MV-4-11 (cell line): ENCODE measurements around the gene R3HDM2.

Source experiments
- DNase-seq: peaks from one replicate; lab custom pipeline; 2025; lab: John Stamatoyannopoulos, UW

The R3HDM2 gene

DNA sequence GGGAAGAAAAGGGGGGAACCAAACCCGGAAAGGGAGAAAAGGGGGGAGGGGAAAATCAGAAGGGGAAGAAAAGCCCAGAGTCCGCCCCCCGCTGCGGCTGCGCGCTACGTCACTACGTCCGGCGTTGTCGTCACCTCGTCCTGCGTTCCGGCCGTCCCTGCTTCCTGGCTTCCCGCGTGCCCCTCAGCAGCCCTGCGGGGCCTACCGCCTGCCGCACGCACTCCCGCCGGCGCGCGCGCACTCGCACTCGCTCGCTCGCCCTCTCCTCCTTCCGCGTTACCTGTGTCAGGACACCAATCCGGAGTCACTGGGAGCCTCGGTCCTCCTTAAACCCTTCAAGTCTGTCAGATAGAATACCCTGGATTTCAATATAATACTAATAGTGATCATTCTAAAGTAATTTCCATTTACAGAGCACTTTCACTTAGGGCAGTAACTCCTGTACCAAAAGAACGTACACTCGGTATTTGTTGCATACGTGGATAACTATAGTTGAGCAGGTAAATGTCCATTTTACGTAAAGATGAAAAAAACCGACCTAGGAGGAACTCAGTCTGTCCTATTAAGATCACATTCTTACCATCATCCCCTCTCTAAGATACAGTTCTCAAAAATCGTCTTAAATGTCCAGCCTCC lies at the start of gene R3HDM2:
Gene R3HDM2 (minus strand): TSS at position 113 of the 636 bp plus-strand sequence. CDS start 120,615 bp downstream, outside the sequence.
- DNase-seq: peak; percentile 92

DNA sequence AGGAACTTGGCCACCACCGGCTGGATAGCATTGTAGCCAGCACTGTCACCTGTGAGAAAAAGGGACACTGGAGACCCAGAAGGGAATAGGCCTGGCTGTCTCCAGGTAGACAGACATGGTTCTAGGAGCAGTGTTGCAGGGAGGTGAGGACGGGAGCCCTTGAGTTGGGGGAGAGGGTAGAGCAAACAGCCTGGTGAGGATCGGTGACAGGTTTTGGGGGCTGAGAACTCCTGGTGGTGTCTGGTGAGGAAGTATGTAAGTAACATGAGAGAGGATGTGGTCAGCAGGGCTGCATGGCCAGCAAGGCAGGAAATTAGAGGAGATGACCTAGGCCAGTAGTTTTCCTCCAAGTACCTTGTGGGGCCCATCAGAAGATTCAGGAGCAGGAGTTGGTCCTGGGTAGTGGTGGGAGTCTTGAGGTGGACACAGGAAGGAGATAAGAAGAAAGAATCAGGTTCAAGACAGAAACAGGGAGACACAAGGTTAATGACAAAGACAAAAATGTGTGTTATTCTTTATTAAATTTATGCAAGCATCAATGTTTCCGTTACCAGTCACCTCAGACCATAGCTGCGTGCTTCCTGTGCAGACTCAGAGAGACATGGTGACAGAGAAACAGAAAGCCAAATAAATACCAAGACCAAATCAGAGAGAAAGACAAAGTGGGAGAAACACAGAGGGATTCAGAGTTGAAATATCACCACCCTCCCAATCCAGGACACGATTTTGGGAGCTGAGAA lies 48.7 kb upstream of the R3HDM2 start, which contains the start of gene ARHGAP9:
Gene ARHGAP9 (minus strand): TSS at position 491 of the 740 bp plus-strand sequence. CDS start 460 bp downstream, at position 31.
- peak; percentile 45 for DNase-seq

DNA sequence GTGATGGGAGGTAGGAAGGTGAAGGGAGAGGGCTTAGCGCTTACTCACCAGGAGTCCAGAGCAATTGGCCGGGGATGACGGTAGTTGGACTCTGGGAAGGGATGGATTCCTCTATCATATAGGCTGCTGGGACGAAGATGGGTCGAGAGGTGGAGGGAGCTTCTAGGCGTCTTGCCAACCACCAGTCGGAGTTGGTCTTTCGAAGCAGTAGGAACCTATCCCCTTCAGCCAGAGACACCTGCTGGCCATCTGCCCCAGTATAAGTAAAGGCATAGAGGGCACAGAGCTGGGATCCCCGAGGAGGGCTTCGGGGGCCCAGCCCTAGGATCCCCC lies 48.2 kb upstream of the R3HDM2 start:
- no peak for DNase-seq

DNA sequence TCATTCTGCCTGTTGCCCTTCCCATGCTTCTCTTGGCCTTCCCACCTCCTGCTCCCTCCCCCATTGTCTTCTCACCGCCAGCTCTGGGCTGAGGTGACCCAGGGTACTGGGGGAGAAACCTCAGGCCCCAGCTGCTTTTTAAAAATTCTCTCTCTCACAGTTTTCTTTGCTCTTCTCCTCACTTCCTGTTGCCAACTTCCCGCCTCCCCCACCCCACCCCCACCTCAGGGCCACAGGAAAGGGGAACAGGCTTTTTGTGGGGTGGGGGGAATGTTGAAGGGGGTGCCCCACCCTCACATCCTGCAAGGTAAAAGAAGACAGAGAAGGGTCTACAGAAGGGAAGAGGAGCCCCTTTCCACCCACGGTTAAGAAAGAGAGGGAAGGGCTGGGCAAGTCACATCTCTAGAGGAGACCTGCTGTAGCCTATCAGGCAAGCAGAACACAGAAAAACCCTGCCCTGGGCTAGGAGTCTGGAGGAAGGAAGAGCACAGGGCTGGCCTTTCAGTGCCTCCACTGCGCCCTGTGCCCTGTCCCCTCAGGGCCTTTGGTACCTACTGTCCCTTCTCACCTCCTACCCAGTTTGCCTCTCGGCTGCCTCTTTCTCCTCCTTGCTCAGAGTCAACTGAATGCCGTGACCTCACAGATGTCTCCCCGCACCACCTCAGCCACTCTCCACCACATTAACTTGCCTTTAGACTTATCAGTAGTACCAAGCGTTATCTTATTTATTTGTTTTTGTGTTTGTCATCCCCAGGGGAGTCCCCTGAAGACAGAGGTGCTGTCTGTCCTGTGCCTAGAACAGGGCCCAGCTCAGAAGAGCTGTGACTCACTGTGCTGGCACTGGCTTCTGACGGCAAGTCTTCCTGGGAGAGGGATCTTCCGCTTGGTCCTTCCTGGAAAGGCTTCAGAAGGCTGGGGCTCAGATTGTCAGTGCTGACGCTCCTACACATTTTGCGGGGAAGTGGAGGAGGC lies 47.2 kb upstream of the R3HDM2 start:
- DNase-seq: peak; percentile 72

DNA sequence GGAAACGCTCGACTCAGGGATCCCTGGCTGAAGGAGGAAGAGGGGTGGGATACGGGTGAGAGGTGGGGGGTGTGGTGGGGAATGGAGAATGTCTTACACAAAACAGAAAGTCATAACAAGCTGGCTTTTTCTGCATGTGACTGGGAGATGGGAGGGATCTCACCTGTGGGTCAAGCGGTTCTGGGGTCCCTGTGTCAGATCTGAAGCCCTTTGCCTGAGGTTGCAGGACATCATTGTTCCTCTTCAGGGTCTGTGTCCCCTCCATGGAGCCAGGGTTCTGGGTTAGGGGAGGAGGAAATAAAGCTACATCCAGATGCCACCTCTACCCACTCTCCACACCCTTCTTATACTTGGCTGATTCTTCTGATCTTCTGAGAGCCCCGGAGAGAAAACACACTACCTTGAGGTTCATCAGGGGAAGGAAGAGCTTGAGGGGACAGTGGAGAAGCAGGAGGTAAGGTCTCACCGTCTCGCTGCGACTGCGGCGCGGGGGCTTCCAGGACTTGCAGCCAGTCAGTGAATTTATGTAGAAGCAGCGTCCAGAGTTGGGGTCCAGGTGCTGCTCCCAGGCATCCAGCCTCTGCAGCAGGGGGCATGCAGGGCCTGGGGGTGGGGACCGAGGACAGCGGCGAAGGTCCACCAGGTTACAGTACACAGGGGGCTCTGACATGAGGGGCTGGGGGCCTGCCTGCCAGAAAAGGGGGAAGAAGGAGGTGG lies 46.3 kb upstream of the R3HDM2 start:
- DNase-seq: no peak

DNA sequence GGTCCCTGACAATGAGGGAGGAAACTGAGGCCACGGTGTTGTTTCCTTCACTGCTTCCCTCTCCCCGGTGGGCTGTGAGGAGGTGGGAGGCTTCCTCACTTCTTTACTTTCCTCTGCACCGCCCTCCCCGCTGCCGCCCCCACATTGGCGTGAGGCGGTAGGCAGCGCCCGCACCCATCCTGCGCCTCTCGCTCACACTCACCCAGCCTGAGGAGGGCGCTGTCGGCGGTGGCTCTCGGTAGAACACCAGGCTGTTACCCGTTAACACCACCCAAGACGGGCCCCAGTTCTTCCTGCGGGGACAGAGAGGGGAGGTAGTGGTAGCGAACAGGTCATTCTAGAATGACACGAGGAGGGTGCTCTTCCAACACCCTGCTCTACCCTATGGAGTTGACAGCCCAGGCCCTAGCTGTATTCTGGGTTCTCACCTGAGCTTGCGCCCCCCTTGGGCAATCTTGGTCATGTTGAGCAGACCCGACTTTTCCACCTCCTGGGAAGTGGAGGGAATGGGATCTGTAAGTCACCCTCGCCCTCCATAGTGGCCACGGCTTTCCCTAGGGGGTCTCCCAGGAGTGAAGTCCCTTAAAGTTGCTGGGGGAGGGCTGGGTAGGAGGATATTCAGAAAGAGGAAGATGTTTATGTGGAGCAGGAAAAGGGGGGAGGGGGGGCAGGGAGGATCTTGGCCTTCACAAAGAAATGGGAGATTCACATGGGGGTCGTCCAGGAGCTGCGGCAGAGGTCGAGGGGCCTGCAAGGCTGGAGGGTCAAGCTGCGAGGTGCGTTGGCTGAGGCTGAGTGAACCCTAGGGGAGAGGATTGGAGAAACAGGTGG lies 45.5 kb upstream of the R3HDM2 start:
- DNase-seq: no peak

DNA sequence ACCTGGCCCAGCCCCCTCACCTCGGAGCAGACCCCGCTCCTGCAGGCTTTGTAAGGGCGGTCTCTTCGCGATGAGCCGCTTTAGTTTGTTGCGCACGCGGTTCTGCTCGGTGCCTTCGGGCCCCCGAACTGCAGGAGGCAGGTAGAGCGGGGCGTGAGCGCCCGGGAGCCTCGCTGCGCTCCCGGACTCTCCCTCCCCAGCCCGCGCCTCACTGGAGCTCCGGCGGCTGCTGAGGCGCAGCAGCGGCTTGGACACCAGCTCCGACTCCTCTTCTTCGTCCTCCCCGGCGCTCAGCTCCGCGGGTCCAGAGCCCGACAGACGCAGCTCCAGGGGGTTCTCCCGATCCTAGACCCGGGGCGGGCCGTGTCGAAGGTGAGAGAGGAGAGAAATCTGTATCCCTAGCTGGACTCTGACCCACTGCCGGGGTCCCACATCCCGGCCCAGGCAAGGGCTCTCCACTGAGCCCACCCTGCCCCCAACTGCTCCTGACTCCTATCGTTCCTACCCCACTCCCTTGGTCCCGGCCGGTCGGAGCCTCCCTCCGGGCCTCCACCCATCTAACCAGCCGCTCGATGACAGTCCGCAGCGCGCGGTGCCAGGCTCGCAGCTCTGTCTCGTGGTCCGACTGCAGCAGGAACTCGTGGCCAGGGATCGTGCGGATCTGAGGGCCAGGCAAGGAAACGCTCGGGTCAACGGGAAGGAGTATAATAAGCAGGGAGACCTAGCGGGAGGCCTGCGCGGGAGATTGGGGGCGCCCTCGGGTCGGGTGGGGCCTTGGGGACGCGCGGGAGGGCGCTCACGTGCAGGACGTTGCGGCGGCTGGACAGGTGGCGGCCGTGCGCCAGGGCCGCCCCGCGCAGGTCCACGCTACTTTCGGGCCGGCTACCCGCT lies 44.7 kb upstream of the R3HDM2 start:
- DNase-seq: no peak

DNA sequence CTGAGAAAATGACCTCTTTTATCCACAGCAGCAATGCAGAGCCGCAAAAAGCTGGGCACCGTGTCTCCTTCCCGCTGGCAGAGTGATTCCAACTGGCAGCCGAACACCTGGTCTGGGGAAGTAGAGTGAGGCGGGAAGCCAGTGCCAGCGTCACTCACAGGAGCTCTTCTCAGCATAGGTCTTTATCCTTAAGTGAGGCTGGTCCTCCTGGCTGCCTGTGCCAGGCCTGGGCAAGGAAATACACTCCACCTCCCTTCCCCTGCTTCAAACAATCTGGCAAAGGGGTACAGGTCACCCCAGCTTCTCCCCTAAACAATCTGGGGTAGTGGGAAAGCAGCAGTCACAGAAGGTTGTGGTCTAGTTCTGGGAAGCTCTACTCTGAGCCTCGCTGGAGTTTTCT lies 44.0 kb upstream of the R3HDM2 start:
- no peak for DNase-seq

DNA sequence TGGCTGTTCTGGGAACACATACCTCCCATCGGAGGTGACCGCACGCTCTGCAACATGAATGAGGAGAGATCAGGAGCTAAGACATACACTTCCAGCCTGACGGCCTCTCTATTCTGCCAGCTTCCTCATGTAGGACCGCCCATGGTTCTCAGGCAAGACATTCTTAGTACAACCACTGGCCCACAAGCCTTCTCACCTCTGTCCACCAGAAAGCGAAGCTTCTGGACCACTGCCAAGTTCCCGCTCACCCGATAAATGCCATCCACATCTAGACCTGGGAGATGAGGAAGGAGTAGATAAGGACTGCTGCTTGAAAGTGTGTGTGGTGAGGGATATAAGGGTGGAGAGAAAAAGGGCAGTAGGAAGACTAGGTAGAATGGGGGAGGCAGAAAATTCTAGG lies 43.6 kb upstream of the R3HDM2 start:
- DNase-seq: no peak

DNA sequence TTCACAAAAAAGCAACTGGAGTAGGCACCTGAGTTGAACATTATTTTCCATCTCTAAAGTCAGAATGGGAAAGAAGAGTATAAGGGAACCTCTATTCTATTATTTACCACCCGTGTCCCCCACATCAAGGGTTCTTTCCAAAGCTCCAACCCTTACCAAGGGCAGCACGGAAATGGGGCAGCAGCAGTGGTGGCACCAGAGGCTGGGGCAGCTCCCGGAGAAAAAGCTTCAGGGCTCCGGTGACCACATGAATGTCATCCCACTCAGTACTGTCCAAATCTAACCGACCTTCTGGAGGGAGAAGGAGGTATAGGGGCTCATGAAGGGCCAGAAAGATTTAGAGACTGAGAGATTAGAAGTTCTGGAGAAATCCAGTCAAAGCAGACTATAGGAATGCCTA lies 43.0 kb upstream of the R3HDM2 start:
- no peak for DNase-seq

DNA sequence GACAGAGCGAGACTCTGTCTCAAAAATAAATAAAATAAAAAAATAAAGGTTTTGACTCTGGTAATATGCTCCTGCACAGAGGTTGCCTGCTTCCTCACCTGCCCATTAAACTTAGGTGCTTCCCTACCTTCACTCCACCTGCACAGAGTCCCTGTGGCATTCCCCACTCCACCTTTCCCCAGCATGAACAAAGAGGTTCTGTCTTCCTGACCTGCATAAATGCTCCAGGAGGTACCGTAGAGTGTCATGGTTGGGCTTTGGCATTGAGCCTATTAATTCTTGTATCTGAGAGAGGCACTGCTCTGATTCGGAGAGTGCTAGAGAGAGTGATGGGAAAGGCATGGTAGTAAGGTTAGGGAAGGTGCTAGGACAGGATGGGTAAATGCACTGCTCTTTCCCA lies 42.5 kb upstream of the R3HDM2 start:
- no peak for DNase-seq

DNA sequence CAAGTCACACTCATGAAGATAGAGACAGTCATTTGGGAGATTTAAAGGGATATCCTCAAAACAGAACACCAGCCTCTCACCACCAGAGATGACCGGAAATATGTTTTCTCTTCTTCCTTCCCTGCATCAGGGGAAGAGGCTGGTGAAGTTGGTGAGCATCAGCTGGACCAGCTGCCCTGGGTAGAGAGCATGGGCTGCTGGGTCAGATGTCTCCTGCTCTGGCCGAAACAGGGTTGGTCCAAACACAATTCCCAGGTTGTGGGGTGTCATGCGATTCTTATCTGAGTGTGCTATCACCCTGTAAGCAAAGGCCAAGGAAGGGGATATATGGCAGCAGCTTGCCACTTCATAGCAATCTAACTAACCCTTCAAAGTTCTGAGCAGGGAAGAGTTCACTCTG lies 41.5 kb upstream of the R3HDM2 start:
- no peak for DNase-seq

DNA sequence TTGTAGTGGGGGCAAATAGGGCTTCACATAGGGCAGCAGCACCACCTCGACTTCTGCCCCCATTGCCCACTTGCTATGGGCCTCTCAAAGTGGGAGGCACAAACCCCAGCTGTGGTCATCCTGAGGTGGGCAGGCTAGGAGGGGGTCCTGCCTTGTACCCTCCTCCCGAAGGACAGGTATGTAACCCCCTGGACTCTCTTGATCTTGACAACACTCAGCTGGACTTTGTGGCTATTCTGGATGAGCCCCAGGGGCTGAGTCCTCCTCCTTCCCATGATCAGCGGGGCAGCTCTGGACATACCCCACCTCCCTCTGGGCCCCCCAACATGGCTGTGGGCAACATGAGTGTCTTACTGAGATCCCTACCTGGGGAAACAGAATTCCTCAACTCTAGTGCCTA lies 40.8 kb upstream of the R3HDM2 start:
- no peak for DNase-seq

DNA sequence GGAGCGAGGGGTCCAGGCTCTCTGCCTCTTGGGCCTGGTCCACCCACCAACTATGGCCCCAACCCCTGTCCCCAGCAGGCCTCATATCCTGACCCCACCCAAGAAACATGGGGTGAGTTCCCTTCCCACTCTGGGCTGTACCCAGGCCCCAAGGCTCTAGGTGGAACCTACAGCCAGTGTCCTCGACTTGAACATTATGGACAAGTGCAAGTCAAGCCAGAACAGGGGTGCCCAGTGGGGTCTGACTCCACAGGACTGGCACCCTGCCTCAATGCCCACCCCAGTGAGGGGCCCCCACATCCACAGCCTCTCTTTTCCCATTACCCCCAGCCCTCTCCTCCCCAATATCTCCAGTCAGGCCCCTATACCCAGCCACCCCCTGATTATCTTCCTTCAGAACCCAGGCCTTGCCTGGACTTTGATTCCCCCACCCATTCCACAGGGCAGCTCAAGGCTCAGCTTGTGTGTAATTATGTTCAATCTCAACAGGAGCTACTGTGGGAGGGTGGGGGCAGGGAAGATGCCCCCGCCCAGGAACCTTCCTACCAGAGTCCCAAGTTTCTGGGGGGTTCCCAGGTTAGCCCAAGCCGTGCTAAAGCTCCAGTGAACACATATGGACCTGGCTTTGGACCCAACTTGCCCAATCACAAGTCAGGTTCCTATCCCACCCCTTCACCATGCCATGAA lies 40.3 kb upstream of the R3HDM2 start:
- DNase-seq: no peak

DNA sequence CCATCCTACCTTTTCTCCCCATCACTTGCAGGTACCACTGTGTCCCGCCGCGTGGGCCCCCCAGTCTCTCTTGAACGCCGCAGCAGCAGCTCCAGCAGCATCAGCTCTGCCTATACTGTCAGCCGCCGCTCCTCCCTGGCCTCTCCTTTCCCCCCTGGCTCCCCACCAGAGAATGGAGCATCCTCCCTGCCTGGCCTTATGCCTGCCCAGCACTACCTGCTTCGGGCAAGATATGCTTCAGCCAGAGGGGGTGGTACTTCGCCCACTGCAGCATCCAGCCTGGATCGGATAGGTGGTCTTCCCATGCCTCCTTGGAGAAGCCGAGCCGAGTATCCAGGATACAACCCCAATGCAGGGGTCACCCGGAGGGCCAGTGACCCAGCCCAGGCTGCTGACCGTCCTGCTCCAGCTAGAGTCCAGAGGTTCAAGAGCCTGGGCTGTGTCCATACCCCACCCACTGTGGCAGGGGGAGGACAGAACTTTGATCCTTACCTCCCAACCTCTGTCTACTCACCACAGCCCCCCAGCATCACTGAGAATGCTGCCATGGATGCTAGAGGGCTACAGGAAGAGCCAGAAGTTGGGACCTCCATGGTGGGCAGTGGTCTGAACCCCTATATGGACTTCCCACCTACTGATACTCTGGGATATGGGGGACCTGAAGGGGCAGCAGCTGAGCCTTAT lies 39.6 kb upstream of the R3HDM2 start:
- no peak for DNase-seq

DNA sequence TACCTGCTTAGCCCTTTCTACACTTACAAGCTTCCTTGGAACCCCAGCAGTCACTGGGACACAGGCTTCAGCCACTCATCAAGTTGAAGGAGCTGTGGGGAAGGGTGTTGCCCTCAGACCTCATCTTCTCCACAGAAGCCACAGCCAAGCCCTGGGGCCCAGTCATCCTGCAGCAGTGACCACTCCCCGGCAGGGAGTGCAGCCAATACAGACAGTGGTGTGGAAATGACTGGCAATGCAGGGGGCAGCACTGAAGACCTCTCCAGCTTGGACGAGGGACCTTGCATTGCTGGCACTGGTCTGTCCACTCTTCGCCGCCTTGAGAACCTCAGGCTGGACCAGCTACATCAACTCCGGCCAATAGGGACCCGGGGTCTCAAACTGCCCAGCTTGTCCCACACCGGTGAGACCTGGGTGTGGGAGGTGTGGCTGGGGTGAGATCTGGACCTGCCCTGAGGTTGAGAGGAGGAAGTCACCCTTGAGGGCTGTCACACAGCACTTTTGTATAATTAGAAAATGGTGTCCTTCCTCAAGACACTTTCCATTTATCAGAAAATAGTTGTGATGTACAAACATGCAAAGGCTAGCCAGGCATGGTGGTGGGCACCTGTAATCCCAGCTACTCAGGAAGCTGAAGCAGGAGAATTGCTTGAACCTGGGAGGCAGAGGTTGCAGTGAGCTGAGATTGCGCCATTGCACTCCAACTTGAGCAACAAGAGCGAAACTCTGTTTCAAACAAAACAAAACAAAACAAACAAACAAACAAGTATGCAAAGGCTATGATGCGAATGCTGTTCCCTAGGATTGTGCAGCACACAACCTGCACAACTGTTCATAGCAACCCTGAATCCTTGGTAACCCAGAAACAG lies 38.7 kb upstream of the R3HDM2 start:
- DNase-seq: no peak

DNA sequence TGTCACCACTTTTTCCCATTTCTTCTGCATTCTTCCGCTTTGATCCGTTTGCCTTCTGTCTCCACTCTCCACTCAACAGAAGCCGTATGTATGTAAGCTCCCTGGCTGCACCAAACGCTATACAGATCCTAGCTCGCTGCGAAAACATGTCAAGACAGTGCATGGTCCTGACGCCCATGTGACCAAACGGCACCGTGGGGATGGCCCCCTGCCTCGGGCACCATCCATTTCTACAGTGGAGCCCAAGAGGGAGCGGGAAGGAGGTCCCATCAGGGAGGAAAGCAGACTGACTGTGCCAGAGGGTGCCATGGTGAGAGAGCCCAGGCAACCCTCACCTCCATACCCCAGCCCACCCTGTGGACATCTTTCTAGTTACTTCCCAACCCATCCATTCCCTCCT lies 37.1 kb upstream of the R3HDM2 start:
- no peak for DNase-seq
